ENCODE results near the gene FCHSD1.

The FCHSD1 gene

DNA sequence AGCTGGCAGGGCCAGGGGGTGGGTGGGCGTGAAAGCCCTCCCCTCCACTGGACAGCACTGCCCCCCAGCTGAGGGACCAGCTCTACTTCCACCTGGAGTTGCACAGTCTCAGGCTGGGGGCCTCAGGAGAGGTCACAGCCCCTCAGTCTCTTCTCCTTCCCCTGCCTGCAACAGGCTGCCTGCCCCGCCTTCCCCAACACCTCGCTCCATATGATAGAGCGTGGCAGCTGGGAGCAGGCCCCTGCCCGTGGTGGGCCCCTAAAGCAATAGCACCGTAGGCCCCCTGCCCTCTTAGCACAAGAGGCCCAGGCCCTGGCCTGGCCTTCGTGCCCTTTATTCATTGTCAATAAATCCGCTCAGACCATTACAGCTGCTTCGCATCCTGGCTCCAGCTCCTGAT is 10.5 kb downstream of the FCHSD1 start:
- DNase-seq = no peak

DNA sequence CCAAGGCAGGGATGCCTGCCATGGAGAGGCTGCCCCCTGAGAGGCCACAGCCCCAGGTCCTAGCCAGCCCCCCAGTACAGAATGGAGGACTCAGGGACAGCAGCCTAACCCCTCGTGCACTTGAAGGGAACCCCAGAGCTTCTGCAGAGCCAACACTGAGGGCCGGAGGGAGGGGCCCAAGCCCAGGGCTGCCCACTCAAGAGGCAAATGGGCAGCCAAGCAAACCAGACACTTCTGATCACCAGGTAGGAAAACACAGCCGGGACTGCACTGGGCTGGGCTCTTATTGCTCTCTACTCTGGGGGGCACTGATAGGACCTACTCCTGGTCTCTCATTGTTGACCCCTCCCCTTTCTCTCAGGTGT is 11.2 kb downstream of the FCHSD1 start:
- no peak for DNase-seq

DNA sequence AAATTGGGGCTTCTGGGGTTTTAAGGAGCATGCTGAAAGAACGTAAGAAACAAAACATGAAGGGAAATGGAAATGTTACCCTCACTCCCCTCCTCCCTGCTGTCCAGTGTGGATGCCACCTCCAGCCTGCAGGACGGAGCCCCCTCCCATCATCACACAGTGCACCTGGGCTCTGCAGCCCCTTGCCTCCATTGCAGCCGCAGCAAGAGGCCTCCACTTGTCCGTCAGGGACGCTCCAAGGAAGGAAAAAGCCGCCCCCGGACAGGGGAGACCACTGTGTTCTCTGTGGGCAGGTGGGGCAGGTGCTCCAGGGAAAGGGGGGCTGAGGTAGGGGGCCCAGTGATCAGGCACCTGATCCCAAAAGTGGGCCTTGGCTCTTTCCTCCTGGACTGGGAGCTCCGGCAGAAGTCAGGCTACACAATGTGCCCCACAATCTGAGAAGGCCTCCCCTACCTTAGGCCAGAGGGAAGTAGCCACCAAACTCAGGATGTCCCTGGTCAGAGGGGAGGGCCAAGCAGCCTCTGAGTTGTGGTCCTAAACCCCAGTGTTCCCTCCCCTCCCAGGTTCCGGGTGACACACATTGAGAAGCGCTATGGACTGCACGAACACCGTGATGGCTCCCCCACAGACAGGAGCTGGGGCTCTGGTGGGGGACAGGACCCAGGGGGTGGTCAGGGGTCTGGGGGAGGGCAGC is 11.7 kb downstream of the FCHSD1 start:
- DNase-seq = no peak

DNA sequence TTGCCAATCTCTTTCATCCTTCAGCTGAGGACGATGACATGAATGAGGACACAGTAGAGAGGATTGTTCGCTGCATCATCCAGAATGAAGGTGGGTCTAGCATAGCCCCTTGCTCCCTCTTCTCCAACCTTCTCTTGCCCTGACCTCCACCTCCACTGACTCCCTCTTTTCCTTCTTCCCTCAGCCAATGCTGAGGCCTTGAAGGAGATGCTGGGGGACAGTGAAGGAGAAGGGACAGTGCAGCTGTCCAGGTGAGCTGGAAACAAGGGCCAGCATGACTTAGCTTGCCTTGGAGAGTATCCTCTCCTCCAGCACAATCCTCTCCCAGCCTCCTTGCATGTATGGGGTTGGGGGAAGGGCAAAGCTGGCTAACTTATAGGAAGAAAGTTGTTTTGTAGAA is 12.4 kb downstream of the FCHSD1 start:
- no peak for DNase-seq

DNA sequence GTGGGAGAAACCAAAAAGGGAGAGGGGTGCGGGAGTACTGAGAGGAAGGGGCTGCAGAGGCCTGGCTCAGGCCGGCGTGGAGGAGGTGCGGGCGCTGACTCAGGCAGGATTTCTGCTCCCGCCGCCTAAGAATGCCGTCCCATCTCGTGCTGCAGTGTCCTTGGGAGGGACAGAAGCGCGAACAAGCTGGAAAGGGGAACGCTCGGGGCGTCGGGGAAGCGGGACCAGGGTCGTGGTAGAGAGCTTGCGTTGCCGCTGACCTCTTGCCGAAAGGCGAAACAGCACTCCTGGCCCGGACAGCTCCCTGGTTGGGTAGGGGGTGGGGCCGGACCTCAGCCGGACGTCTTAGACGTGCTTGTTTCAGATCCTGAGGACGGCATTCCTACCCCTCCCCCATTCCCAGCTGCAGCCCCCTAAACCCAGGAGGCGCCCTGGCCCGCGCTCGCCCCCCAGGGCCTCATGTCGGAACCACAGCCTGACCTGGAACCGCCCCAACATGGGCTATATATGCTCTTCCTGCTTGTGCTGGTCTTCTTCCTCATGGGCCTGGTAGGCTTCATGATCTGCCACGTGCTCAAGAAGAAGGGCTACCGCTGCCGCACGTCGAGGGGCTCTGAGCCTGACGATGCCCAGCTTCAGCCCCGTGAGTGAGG is 13.3 kb downstream of the FCHSD1 start:
- DNase-seq = peak; percentile 63

DNA sequence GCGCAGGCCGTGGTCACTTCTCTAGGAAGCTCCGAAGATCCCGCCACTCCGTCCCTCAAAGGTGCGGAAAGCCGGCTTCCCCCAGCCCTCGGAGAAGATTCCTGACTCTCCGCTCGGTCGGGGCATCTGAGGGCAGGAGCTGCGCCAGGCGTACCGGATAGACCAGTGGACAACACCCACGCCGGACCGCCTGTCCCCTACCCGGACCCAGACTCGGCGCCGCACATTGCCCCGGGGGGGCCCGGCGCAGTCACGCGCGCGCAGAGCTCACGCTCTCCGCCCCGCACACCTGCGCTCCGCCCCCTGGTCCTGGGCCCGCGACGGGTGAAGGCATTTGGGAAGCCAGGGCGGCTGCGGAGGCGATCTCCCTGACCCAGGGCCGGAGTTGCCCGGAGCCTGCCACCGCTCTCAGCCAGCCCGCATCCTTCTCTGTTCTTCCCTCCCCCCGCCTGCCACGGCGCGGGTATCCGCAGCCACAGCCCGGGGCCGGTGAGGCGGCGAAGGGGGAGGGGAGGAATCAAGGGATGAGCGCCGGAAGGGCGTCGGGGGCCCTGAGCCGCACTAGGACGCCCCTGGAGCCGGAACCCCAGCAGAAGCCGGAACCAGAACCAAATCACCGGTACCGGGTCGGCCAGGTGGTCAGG is 14.0 kb downstream of the FCHSD1 start:
- peak; percentile 74 for DNase-seq

DNA sequence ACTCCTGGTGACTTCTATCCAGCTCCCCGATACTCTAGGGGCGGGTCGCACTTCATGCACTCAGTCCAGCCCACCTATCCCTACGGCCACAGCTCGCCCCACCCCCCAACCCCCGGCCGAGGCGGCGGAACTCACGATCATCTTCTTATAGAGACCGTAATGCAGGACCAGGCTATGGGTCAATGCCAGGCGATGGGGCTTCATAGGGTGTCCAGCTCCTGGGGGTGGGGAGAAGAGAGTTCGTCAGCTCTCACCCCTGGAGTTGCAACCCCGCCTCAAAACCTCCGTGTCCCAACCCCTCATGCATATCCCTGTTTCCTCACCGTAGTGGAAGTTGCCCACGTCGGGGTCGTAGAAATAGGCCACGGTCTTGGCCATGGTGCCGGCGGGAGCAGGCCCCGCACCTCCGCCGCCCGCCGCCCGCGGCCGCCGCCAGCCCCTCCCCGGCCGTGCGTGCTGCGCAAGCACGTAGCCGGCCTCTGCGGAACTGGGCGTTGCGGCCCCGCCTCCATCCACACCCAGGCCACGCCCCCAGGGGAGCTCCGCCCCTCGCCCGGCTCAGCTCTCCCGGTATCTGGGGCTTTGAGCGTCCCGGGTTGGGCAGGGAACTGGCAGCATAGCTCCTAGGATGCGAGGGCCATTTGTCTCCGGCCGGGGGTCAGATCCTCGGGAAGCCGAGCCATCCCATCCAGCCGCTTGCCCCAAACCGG is 14.7 kb downstream of the FCHSD1 start, which contains the start of the genes HDAC3 and RELL2:
HDAC3 (minus strand) TSS at position 437 of the 710 bp plus-strand sequence; CDS start at position 378, 59 bp downstream.
RELL2 (plus strand) TSS at position 585 of the 710 bp plus-strand sequence. CDS start 1,229 bp downstream, outside the sequence.
- peak; percentile 99 for DNase-seq

DNA sequence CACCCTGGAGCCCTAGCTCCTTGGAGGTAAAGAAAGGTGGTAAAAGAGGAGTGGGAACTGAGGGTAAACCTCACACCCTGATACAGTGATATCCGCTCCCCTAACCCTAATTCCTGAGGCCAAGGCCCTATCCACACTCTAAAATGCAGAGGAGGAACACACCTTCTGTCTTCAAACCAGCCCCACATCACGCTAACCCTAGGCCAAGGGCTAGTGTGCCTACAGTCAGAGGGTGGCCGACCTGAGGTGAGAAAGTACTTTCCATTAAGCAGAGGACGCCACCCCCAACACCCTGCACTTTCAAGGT is 15.2 kb downstream of the FCHSD1 start:
- no peak for DNase-seq

DNA sequence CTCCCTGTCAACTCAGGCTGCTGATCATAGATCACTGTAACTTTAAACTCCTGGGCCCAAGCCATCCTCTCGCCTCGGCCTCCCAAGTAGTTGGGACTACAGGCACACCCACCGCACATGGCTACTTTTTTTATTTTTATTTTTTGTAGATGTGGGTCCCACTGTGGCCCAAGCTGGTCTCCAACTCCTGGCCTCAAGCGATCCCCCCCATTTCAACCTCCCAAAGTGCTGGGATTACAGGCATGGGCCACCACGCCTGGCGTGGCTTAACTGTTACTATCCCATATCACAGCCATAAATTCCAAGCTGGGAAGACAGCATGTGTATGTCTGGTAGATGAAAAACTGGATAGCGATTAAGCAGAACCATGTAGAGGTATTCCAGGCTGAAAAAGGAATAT is 15.6 kb downstream of the FCHSD1 start:
- DNase-seq = no peak

DNA sequence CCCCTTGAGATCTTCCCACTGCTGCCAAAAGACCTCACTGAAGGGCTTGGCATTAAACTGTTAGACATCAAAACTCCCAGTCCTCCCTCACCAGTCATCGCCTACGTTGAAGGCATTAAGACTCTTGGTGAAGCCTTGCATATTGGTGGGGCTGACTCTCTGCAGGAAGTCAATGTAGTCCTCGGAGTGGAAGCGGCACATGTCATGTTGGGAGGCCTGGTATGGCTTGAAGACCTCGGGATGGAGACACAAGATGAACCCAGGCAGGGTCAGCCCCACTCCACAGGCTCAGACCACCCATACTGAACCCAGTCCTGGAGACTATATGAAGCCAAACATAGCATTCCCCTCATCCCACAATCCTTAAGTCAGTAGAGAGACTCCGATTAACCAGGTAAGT is 16.5 kb downstream of the FCHSD1 start:
- no peak for DNase-seq

DNA sequence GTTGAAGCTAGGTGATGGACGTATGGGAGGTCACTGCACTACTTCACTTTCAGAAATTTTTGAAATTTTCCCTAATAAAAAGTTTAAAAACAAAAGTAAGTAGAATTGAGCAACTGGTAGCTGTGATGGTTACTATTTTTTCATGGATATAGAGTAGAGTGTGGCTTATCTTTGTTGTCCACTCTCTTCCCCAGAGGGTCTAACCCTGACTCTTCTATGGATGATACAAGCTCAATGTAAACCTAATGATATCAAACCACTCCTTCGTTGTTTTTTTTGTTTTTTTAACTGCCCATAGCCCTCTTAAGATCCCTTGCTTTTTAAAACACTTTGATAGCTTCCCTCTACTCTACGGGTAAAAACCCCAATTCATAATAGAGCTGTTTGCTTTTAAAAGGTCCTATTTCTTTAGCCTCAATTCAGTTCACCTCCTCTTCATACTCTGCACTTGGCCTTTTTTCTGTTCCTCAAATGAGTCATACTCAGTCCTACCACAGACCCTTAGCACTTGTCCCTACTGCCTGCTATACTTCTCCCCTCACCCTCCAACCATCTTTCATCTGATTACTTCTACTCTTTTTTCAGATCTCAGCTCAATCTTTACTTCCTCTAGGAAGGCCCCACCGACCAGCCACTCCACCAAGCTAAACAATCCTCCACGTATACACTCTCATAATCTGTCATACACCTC is 17.2 kb downstream of the FCHSD1 start:
- DNase-seq = no peak

DNA sequence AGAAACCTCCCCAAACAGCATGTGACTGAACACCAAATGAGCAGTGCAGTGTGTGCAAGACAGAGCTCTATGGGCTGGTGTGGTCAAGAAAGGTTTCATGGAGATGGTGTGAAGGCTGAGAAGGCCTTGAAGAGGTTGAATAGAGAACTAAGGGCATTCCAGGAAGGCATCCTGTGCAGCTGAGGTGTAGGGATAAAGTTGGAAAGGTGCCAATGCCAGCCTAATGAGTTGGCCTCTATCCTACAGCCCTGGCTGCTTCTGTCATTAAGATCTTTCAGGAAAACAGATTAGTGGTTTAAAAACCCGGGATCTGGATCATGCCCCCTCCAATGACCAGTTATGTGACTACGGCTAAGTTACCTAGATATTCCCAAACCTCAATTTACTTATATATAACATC is 18.6 kb downstream of the FCHSD1 start:
- no peak for DNase-seq

DNA sequence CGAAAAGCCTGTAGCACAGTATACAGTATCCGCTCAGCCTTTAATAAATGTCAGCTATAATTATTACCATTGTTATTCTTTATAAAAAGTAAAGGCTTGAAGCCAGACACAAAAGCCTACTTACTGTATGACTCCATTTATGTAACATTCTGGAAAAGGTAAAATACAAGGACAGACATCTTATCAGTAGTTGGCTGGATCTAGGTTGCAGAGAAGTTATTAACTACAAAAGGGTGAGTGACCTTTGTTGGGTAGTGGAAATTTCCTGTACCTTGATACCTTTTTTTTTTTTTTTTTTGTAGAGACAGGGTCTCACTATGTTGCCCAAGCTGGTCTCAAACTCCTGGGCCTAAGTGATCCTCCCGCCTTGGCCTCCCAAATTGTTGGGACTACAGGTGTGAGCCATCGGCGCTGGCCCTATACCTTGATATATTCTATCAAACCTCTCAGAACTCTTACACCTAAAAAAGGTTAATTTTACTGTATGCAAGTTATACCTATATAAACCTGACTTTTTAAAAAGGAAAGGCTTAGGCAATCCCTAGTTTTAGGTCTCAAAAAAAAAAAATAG is 20.6 kb downstream of the FCHSD1 start:
- no peak for DNase-seq

DNA sequence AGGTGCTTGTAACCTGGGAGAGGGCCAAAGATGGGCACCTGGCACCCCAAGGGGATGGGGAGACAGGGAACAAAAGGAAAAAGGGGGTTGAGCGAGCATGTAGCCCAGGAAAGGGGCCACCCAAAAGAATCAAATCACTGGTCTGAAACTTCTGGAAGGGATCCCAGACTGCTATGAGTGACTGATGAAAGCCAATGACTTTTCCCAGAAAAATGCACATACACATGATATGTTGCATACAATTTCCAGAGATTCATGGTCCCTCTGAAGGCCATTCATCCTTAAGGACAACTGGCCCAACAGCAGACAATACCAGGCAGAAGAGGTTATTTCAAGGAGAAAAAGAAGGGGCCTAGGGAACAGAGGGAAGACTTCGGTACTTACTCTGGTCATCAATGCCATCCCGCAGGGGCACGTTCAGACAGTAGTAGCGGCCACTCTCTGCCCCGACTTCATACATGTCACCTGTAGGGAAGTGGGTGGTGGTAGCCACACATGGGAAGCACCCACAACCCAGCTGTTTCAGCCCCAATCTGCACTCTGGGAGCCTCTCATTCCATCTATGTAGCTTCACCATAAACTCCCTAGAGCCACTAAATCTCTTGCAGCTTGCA is 22.9 kb downstream of the FCHSD1 start:
- no peak for DNase-seq

DNA sequence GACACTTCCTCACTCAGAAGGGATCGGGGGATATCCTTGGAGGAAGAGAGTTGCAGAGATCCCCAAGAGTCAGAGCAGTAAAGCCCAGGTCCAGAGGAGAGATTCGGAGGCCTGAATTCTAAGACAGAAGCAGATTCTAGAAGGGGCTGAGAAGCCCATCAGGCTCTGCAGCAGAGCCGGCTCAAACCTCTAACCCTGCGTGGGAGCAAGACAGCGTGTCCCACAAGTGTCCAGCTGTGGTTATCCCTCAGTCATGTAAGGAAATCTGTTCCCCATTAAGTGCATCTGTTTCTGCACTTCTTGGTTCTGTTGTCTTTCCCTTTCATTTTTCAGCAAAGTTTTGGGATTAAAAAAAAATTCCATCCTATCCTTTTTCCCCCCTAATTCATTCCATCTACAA is 27.6 kb downstream of the FCHSD1 start:
- DNase-seq = no peak

DNA sequence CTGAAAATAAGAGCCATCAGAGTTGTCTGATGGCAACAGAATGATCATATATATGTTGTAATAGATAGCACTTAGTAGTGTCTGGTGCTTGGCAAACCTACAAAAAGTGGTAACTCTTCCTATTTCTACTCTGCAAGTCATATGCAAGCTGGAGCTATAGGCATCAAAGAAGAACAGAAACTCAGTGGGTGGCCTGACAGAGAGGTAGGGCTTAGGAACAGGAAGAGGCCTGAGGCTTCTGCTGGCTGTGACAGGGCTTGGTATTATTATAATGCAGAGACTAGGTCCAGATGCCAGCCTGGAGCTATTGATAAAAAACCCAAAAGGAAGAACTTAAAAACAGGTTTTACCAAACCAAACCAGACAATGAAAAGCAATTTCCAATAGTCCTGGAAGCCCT is 28.0 kb downstream of the FCHSD1 start:
- DNase-seq = no peak

DNA sequence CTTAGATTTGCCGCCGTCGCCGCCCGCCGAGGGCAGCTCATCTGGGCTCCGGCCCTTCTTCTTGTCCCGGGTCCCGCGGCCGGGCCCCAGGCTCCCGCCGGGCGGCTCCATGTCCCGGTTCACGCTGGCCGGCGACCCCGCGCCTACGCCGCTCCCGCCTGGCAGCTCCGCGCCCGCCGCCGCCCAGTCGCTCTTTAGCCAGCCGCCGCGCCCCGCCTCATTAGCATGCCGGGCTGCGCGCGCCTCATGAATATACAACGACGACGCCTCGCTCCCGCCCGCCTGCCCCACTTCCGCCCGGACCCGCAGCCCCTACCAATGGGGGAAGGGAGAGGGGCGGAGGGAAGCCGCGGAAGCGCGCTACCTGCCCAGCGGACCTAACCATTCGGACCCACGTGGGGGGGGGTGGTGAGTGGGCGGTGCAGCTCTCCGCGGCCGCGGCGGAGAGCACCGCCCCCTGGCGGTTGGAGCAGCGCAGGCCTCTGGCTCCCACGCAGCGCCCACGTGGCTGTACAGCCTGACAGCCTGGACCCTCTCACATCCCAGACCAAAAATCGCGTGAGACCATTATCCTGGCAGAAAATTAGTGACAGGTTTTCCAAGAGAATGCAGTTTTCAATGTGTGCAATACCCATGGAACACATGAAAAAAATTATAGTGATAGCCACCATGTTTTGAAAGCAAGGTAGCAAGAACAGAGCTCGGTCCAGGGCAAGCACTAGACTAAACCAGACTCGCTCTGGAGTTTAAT is 32.2 kb downstream of the FCHSD1 start, which contains the start of gene DIAPH1:
DIAPH1 (minus strand) TSS at position 197 of the 751 bp plus-strand sequence; CDS start at position 111, 86 bp downstream.
- DNase-seq = peak; percentile 98

DNA sequence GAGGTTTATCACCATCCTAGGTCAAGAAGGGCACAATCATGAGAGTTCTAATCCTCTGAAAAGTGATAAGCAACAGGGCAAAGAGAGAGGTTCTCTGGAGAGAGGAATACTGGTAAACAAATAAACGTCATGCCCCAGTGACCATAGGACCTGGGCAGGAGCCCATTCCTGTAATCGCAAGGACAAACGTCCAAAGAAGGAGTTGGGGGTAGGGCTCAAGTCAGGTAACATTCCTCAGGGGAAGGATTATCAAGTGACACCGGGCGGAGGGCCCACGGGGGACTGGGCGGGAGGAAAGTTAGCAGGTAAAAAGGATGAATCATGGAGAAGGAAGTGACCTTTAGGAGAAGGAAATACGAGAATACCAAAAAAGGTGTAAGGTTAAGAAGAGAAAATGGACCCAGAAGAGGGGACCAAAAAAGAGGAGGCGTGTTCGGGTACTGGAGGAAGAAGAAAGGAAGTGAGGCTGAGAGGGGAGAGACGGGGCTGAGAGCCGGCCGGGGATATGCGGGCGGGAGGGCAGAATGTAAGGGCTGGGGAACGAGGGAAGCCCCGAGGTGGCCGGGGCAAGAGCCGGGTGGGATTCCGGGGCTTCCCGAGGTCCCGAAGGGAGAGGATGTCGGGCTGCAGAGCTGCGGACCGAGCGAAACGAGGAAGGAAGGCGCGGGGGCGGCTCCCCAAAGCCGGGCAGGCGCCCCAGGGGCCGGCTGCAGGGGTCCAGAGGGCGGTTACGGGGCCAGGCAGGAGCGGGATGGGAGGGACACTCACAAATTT is 33.0 kb downstream of the FCHSD1 start:
- DNase-seq = no peak

DNA sequence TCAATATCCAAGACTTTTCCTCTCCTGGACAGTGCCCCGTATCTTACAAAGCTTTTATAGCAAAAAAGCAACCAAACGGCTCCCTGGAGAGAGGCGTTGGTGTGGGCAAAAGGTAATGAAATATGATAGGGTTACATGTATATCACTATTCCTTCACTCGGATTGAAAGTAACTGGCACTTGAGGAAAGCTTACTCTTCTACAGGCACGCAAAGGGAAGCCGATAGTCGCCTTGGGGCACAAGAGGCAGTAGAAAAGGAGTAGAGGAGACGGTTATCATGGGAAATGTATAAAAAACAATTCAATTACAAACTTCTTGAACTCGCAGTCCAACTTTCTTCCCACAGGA is 33.6 kb downstream of the FCHSD1 start:
- no peak for DNase-seq

DNA sequence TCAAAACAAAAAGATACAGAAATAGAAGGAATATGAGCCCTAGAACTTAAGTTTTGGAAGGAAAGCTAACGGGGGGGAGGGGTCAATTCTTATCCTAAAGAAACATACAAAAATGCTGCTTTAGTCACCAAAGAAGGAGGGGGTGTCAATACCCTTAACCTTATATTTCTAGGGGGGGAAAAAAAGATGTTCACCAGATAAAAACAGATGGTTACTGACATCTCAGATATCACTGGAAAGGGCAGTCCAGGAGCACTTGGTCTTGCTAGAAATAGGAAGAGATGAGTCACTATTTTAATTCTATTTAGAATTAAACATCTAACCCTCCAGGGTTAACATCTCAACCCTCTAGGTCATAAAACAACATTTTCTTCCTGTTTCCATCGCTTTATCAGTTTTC is 34.1 kb downstream of the FCHSD1 start:
- DNase-seq = no peak
